Vagina (tissue), 2 donors: ENCODE measurements around the gene SNX11. TPM values are rescaled to one million over a fixed set of nuclear protein-coding genes. Genes with fewer than 3 reads are reported as not detected.

ENCODE experiments used
- DNase-seq, 2 donors: peaks; one replicate each; pipeline ENCODE4 v3.0.0-alpha.2; 2017; ENCODE audit errors: extremely low spot score in 2 of 2
- H3K27ac ChIP-seq: fragments of 200-600 bp; sonication (generic); one replicate; pipeline ENCODE4 v1.5.1; 2019
- H3K27me3 ChIP-seq: fragments of 200-600 bp; sonication (generic); one replicate; pipeline ENCODE4 v1.5.1; 2019
- H3K36me3 ChIP-seq, 2 donors: fragments of 200-600 bp; sonication (generic); one replicate each; pipeline ENCODE4 v1.5.1; 2017 to 2019
- H3K4me1 ChIP-seq: fragments of 200-600 bp; sonication (generic); one replicate; pipeline ENCODE4 v1.5.1; 2019
- H3K4me3 ChIP-seq, 2 donors: fragments of 200-600 bp; sonication (generic); 1 replicate in 1 of 2; 2 replicates in 1 of 2; pipeline ENCODE4 v1.5.1; 2016 to 2019
- H3K9me3 ChIP-seq: fragments of 200-600 bp; sonication (generic); one replicate; pipeline ENCODE4 v1.5.1; 2019
- POLR2A ChIP-seq, 2 donors: fragments of 450-650 bp; IDR thresholded peaks; one replicate each; pipeline ENCODE4 v1.6.1; 2017; ENCODE audit warnings: antibody characterized with exemption in 2 of 2, mild to moderate bottlenecking in 2 of 2, moderate library complexity in 2 of 2
- POLR2AphosphoS5 ChIP-seq, 2 donors: sonication (generic); formaldehyde crosslinking; IDR thresholded peaks; one replicate each; pipeline ENCODE4 v1.9.0; 2017; ENCODE audit warnings: antibody characterized with exemption in 2 of 2, mild to moderate bottlenecking in 2 of 2, low read depth in 1 of 2; ENCODE audit not compliant: insufficient read depth in 1 of 2
- intact Hi-C: fragments of 100-400 bp; cut with DNase I; formaldehyde crosslinking; loops from one replicate; pipeline ENCODE4 v1.15.1; 2023
- total RNA-seq: library from RNA; depleted of rRNA; stranded (reverse); fragments of >200 nt; gene quantifications from one replicate; pipeline ENCODE4 v1.2.3, GENCODE V29; 2016
- TF ChIP-seq, protein P1 (sequence below), 3 experiments: fragments of 450-650 bp in 2 of 3; fragments of 200-600 bp in 1 of 3; sonication (generic) in 1 of 3; IDR thresholded peaks; one replicate each; pipeline ENCODE4 v1.5.1; 2017 to 2019; ENCODE audit warnings: antibody characterized with exemption in 3 of 3, mild to moderate bottlenecking in 2 of 3, moderate library complexity in 2 of 3

Gene SNX11
- total RNA-seq, 1 donor from 2014 or later = 15.0 TPM

- no peaks in the 10 kb centered on the region for H3K27me3 ChIP-seq
- H3K36me3 ChIP-seq = no peaks in the 10 kb centered on the region
- no peak overlapping the region for H3K27ac ChIP-seq
- intact Hi-C loops = no loop called here
- no peak for DNase-seq
- H3K9me3 ChIP-seq = no peaks in the 10 kb centered on the region
- TF ChIP-seq POLR2AphosphoS5 (IDR thresholded peaks at IDR 0.05; ENCODE audit: insufficient read depth in 1 of 2, low read depth in 1 of 2) (no peak), POLR2A (IDR thresholded peaks at IDR 0.05) (no peak)
- TF ChIP-seq, protein P1, sequence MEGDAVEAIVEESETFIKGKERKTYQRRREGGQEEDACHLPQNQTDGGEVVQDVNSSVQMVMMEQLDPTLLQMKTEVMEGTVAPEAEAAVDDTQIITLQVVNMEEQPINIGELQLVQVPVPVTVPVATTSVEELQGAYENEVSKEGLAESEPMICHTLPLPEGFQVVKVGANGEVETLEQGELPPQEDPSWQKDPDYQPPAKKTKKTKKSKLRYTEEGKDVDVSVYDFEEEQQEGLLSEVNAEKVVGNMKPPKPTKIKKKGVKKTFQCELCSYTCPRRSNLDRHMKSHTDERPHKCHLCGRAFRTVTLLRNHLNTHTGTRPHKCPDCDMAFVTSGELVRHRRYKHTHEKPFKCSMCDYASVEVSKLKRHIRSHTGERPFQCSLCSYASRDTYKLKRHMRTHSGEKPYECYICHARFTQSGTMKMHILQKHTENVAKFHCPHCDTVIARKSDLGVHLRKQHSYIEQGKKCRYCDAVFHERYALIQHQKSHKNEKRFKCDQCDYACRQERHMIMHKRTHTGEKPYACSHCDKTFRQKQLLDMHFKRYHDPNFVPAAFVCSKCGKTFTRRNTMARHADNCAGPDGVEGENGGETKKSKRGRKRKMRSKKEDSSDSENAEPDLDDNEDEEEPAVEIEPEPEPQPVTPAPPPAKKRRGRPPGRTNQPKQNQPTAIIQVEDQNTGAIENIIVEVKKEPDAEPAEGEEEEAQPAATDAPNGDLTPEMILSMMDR (IDR thresholded peaks at IDR 0.05) = no peak
- H3K4me3 ChIP-seq = no peak overlapping the region
- H3K4me1 ChIP-seq = no peaks in the 10 kb centered on the region
Observed at GRCh38 chr17:48148854-48149786, 41.6 kb downstream of the SNX11 start.

DNA sequence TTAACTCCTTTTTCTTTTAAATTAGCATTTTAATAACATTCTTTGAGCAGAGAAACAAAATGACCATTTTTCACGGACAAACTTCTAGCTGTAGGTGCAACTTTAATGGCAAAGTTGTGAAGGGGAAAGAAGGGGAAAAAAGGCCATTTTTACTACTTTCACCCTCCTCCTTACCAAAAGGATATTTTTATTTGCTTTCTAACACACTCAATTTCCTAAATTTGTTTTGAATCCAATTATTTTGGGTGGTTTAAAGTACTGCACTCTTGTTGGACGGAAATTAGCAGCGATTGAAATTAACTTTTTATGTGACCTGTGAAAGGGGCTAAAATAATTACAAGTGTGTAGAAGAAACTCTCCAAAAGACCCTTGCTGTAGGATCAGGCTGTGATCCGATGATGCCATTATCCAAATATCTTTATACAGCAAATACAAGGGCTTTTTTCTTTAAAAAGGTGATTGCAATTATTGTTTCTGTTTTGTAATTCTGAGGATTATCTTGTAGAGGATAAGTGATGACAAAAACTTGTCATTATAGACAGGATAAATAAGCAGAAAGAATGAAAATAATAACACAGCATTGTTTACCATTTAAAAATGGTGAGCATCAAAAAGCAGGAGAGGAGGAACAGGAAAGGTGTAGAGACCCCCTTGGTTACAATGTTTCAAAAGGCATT, 42.4 kb downstream of the SNX11 start:
- Histone ChIP-seq H3K4me3 (no peak overlapping the region), H3K27ac (no peak overlapping the region), H3K9me3 (no peaks in the 10 kb centered on the region), H3K36me3 (no peaks in the 10 kb centered on the region), H3K4me1 (no peaks in the 10 kb centered on the region), H3K27me3 (no peaks in the 10 kb centered on the region)
- DNase-seq = no peak
- TF ChIP-seq, protein P1 (IDR thresholded peaks at IDR 0.05) = no peak
- TF ChIP-seq POLR2AphosphoS5 (IDR thresholded peaks at IDR 0.05; ENCODE audit: insufficient read depth in 1 of 2, low read depth in 1 of 2) (no peak), POLR2A (IDR thresholded peaks at IDR 0.05) (no peak)
- intact Hi-C loops = no loop called here

DNA sequence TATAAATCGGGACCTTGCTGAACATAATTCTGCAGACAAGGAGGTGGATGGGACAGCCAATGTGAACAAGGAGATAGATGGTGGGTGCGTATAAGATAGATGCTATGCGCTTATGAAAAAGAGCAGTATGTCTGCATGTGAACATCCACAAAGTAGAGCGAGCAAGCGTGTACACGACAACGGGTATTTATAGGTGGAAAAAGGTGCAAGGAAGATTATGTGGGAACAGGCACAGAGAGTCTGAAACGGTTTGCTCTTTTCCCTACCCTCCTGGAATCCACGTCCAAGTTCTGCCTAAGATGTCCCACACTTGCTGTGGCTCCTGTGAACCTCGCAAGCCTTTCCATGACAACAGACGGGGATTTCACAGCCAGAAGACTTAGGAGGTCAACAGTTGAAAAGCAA, 43.0 kb downstream of the SNX11 start:
- Histone ChIP-seq H3K9me3 (no peaks in the 10 kb centered on the region), H3K4me3 (no peak overlapping the region), H3K4me1 (no peaks in the 10 kb centered on the region), H3K36me3 (no peaks in the 10 kb centered on the region), H3K27me3 (no peaks in the 10 kb centered on the region), H3K27ac (no peak overlapping the region)
- no peak for TF ChIP-seq POLR2A (IDR thresholded peaks at IDR 0.05)
- no peak for TF ChIP-seq POLR2AphosphoS5 (IDR thresholded peaks at IDR 0.05; ENCODE audit: insufficient read depth in 1 of 2, low read depth in 1 of 2)
- TF ChIP-seq, protein P1 (IDR thresholded peaks at IDR 0.05) = no peak
- intact Hi-C loops = no loop called here
- DNase-seq = no peak

DNA sequence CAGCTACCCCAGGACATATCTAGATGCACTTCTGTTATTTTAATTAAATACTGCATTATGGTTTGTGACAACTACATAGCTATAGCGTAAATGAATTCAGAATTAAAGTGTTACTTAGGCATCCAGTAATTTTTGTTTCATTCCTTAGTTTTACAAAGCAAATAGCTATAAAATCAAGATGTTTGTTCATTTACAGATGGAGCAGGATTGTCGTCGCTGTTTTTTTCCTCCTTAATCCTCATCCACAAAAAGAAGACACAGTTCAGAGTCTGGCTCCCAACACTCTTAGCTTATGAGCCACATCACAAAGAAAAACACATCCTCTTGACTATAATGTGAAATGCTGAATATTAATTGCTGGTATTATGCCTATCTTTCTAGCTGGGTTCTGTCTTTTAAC, 43.7 kb downstream of the SNX11 start:
- Histone ChIP-seq H3K9me3 (no peaks in the 10 kb centered on the region), H3K4me3 (no peak overlapping the region), H3K36me3 (no peaks in the 10 kb centered on the region), H3K4me1 (no peaks in the 10 kb centered on the region), H3K27ac (no peak overlapping the region), H3K27me3 (no peaks in the 10 kb centered on the region)
- TF ChIP-seq POLR2A (IDR thresholded peaks at IDR 0.05) (no peak), POLR2AphosphoS5 (IDR thresholded peaks at IDR 0.05; ENCODE audit: insufficient read depth in 1 of 2, low read depth in 1 of 2) (no peak)
- TF ChIP-seq, protein P1 (IDR thresholded peaks at IDR 0.05) = no peak
- intact Hi-C loops = no loop called here
- DNase-seq = no peak
